Prostate gland (tissue), 2 donors: ENCODE measurements around the gene KMO. TPM values are rescaled to one million over a fixed set of nuclear protein-coding genes. Genes with fewer than 3 reads are reported as not detected.

Source experiments
- DNase-seq: peaks from one replicate; pipeline ENCODE4 v3.0.0-alpha.2; 2019; ENCODE audit warnings: low spot score
- H3K27ac ChIP-seq, 2 donors: fragments of 200-600 bp; sonication (generic); 2 replicates each; pipeline ENCODE4 v1.5.1; 2017 to 2019
- H3K27me3 ChIP-seq: fragments of 200-600 bp; sonication (generic); replicated peaks from 2 replicates; pipeline ENCODE4 v1.5.1; 2019; ENCODE audit not compliant: insufficient read depth
- H3K36me3 ChIP-seq, 2 donors: fragments of 200-600 bp; sonication (generic); 1 replicate in 1 of 2; 2 replicates in 1 of 2; pipeline versions ENCODE4 v1.5.1 to v1.8.1; 2017 to 2019
- H3K4me1 ChIP-seq: fragments of 200-600 bp; sonication (generic); replicated peaks from 2 replicates; pipeline ENCODE4 v1.5.1; 2019
- H3K4me3 ChIP-seq, 2 donors: fragments of 200-600 bp; sonication (generic); 2 replicates each; pipeline ENCODE4 v1.5.1; 2017 to 2019
- H3K9me3 ChIP-seq: fragments of 200-600 bp; sonication (generic); 2 replicates; pipeline ENCODE4 v1.5.1; 2017
- POLR2A ChIP-seq: fragments of 450-650 bp; IDR thresholded peaks from one replicate; pipeline ENCODE4 v1.6.1; 2016; ENCODE audit warnings: antibody characterized with exemption, mild to moderate bottlenecking
- POLR2AphosphoS5 ChIP-seq: sonication (generic); formaldehyde crosslinking; IDR thresholded peaks from one replicate; pipeline ENCODE4 v1.6.1; 2017; ENCODE audit warnings: antibody characterized with exemption
- WGBS: methylation state at CpG from one replicate; pipeline ENCODE4 v1.1.5; 2018; 5-methylcytosine and 5-hydroxymethylcytosine counted together
- intact Hi-C: fragments of 100-400 bp; cut with DNase I; formaldehyde crosslinking; loops from one replicate; pipeline ENCODE4 v1.14.2; 2022
- total RNA-seq, 2 donors: library from RNA; depleted of rRNA; stranded (reverse); fragments of >200 nt; gene quantifications; one replicate each; pipeline ENCODE4 v1.1.0, GENCODE V29; 2016
- TF ChIP-seq, protein P1 (sequence below), 4 experiments: fragments of 200-600 bp in 2 of 4; fragments of 450-650 bp in 2 of 4; sonication (generic) in 2 of 4; IDR thresholded peaks; 1 replicate in 3 of 4; 2 replicates in 1 of 4; pipeline ENCODE4 v1.5.1; 2016 to 2019; ENCODE audit warnings: antibody characterized with exemption in 4 of 4, mild to moderate bottlenecking in 2 of 4, moderate library complexity in 2 of 4

The KMO gene
- total RNA-seq, 2 donors from 2014 or later = 0.17 to 0.73 TPM

DNA sequence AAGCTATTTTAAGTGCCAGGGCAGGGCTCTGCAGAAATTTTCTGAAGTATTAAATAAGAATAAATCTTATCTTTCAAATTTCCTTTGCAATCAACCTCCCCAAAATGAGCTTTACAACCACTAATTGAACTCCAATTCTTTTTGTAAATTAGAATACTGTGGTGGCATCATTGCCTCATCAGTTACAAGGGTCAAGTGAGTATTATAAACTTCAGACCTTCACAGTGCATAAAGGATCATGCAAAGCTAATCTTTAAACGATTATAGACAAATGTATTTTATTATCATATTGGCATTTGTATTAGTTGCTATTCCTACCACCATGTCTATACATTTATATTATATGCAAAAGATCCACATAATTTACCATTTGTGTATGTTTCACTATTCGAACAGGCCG is 100.8 kb downstream of the KMO start:
- no peak for DNase-seq
- no peak overlapping the region for H3K27ac ChIP-seq
- no peaks in the 10 kb centered on the region for H3K4me1 ChIP-seq
- no peaks in the 10 kb centered on the region for H3K9me3 ChIP-seq
- no peaks in the 10 kb centered on the region for H3K36me3 ChIP-seq
- 99% methylated on average over 3 of the region's 3 CpGs for WGBS
- TF ChIP-seq POLR2AphosphoS5 = no peak
- TF ChIP-seq, protein P1, sequence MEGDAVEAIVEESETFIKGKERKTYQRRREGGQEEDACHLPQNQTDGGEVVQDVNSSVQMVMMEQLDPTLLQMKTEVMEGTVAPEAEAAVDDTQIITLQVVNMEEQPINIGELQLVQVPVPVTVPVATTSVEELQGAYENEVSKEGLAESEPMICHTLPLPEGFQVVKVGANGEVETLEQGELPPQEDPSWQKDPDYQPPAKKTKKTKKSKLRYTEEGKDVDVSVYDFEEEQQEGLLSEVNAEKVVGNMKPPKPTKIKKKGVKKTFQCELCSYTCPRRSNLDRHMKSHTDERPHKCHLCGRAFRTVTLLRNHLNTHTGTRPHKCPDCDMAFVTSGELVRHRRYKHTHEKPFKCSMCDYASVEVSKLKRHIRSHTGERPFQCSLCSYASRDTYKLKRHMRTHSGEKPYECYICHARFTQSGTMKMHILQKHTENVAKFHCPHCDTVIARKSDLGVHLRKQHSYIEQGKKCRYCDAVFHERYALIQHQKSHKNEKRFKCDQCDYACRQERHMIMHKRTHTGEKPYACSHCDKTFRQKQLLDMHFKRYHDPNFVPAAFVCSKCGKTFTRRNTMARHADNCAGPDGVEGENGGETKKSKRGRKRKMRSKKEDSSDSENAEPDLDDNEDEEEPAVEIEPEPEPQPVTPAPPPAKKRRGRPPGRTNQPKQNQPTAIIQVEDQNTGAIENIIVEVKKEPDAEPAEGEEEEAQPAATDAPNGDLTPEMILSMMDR (IDR thresholded peaks at IDR 0.05) = no peak
- no peak for TF ChIP-seq POLR2A
- intact Hi-C loops = no loop called here
- H3K4me3 ChIP-seq = no peak overlapping the region
- no peaks in the 10 kb centered on the region for H3K27me3 ChIP-seq

DNA sequence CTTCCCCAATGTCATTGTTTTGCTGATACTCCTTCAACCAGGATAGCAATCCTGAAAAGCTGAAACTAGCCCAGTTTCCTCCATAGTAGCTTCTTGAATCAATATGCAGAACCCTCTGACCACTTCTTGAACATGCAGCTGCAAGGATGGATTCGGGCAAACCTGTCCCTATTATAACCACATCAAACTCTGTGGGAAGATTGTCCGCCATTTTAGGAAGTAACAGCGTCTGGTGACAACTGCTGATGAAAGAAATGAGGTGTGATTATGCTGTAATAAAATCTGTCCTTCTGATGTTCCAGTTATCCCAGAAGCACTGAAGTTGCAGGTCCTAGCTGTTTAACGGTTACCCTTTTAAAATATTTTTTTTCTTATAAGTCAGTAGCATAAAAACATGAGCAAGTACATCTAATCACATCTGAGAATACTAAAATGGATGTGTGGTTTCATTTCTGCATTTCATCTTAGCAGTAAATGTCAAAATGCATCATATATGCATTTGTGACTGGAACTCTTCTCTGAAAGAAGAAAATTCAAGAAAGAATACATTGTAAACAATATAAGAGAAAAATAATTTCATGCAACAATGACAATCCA is 103.5 kb downstream of the KMO start:
- DNase-seq = no peak
- intact Hi-C loops = no loop called here
- WGBS = 87% methylated on average over 4 of the region's 4 CpGs
- Histone ChIP-seq H3K27me3 (no peaks in the 10 kb centered on the region), H3K4me1 (no peaks in the 10 kb centered on the region), H3K4me3 (no peak overlapping the region), H3K9me3 (no peaks in the 10 kb centered on the region), H3K36me3 (no peaks in the 10 kb centered on the region), H3K27ac (no peak overlapping the region)
- TF ChIP-seq POLR2AphosphoS5 (no peak), POLR2A (no peak)
- TF ChIP-seq, protein P1 (IDR thresholded peaks at IDR 0.05) = no peak

DNA sequence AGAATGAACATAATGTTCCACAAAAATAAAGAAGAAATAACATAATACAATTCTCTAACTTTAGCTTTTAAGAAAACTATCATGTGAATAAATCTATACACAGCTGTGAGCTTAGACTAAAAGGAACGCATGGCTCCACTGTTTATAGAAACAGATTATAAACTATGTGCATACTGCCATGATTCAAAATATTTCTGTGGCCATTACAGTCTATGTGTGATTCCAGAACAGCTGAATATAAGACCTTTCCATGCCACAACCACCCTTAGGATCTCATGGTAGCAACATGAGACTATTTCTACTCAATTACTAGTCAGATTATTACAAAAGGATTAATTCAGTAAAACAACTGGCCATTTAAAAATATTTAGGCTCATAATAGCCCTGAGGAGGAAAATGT is 104.1 kb downstream of the KMO start:
- Histone ChIP-seq H3K4me1 (no peaks in the 10 kb centered on the region), H3K27ac (no peak overlapping the region), H3K27me3 (no peaks in the 10 kb centered on the region), H3K4me3 (no peak overlapping the region), H3K36me3 (no peaks in the 10 kb centered on the region), H3K9me3 (no peaks in the 10 kb centered on the region)
- 69% methylated on average over 1 of the region's 1 CpG for WGBS
- TF ChIP-seq POLR2AphosphoS5 (no peak), POLR2A (no peak)
- TF ChIP-seq, protein P1 (IDR thresholded peaks at IDR 0.05) = no peak
- no peak for DNase-seq
- intact Hi-C loops = no loop called here

DNA sequence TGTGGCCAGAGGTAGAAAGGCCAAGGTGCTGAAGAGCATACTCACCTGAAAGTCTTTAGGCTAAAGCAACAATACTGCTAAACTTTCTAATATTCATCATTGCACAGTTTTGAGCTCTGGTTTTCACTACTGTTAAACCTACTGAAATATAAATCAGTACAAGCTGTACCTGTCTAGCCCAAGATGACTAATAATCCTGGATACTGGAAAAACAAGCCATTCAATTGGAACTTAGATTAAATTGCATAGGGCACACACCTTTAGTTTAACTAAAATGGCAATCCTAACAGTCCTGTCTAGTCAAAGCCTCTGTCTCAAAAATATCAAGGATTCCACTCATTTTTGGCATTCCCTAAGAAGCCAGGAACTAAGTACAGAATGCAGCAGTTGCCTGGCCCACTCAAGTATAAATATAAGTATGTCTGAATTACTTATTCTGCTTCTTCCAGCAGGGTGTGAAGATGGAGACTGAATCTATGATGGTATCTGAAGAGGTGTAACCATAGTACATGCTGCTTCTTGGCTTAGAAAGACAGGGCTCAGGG is 104.9 kb downstream of the KMO start:
- DNase-seq = no peak
- H3K9me3 ChIP-seq = no peaks in the 10 kb centered on the region
- no peaks in the 10 kb centered on the region for H3K4me1 ChIP-seq
- intact Hi-C loops = no loop called here
- H3K27me3 ChIP-seq = no peaks in the 10 kb centered on the region
- H3K36me3 ChIP-seq = no peaks in the 10 kb centered on the region
- no peak overlapping the region for H3K27ac ChIP-seq
- H3K4me3 ChIP-seq = no peak overlapping the region
- TF ChIP-seq POLR2A (no peak), POLR2AphosphoS5 (no peak)
- TF ChIP-seq, protein P1 (IDR thresholded peaks at IDR 0.05) = no peak

DNA sequence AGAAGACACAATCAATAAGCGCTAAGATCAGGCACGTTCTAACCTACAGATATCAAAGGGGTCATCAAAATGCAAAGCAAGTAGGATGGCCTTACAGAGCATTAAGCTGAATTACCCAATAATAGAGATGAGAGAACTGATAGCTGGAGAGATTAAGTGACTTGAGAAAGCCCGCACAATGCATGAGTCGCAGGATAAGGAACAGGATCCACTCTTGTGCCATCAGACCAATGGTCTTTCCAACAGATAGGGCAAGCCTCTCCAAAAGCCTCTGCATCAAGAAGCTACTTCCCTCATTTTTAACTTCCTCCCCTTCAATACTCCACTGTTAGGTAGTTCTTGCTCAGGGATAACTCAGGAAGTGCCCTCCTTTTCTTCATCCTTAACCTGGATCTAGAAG is 105.4 kb downstream of the KMO start:
- TF ChIP-seq, protein P1 (IDR thresholded peaks at IDR 0.05) = no peak
- TF ChIP-seq POLR2A = no peak
- H3K27me3 ChIP-seq = no peaks in the 10 kb centered on the region
- no peak overlapping the region for H3K27ac ChIP-seq
- H3K4me1 ChIP-seq = no peaks in the 10 kb centered on the region
- no peaks in the 10 kb centered on the region for H3K36me3 ChIP-seq
- intact Hi-C loops = no loop called here
- no peaks in the 10 kb centered on the region for H3K9me3 ChIP-seq
- no peak overlapping the region for H3K4me3 ChIP-seq
- 88% methylated on average over 4 of the region's 4 CpGs for WGBS
- no peak for DNase-seq
